ENCODE results near the gene SUMO4.

Gene SUMO4

DNA sequence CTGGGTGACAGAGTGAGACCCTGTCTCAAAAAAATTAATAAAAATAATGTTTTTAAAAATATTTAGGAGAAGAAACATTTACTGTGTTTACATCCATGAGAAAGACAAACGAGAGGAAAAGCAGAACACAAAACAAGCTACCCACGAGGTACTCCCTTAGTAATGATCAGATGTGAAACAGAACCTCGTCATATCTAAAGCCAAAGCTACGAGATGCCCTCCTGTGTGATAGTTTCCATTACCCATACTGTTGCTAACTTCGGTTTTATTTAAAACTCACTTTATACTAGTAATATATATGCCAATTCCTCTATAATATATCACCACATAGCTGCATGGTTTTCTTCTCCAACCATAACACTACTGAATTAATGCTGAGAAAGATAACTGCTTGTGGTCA, 21.1 kb downstream of the SUMO4 start:
- TF ChIP-seq, protein P1, sequence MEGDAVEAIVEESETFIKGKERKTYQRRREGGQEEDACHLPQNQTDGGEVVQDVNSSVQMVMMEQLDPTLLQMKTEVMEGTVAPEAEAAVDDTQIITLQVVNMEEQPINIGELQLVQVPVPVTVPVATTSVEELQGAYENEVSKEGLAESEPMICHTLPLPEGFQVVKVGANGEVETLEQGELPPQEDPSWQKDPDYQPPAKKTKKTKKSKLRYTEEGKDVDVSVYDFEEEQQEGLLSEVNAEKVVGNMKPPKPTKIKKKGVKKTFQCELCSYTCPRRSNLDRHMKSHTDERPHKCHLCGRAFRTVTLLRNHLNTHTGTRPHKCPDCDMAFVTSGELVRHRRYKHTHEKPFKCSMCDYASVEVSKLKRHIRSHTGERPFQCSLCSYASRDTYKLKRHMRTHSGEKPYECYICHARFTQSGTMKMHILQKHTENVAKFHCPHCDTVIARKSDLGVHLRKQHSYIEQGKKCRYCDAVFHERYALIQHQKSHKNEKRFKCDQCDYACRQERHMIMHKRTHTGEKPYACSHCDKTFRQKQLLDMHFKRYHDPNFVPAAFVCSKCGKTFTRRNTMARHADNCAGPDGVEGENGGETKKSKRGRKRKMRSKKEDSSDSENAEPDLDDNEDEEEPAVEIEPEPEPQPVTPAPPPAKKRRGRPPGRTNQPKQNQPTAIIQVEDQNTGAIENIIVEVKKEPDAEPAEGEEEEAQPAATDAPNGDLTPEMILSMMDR (conservative IDR thresholded peaks at IDR 0.05; ENCODE audit: low read length): no peak
- H3K4me3 ChIP-seq (ENCODE audit: low read length): no peak overlapping the region
- no peak for DNase-seq (ENCODE audit: low read depth)

DNA sequence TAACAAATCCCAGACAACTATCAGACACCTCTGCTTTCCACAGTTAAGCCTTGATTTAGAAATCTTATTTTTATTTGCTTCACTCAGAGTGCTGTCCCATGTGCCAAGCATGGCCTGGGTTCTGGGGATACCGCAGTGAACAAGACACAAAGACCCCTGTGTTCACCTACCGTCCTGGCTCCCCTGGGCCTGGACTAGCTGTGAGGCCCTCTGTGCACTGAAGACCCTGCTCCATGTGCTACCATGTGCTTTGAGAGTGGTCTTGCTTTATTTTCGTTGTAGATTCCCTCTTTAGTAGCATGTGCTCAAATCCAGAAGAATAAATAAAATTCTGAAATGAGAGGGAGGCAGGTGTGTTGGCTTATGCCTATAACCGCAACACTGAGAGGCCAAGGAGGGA, 22.5 kb downstream of the SUMO4 start:
- TF ChIP-seq, protein P1 (conservative IDR thresholded peaks at IDR 0.05; ENCODE audit: low read length): no peak
- no peak for DNase-seq (ENCODE audit: low read depth)
- no peak overlapping the region for H3K4me3 ChIP-seq (ENCODE audit: low read length)

DNA sequence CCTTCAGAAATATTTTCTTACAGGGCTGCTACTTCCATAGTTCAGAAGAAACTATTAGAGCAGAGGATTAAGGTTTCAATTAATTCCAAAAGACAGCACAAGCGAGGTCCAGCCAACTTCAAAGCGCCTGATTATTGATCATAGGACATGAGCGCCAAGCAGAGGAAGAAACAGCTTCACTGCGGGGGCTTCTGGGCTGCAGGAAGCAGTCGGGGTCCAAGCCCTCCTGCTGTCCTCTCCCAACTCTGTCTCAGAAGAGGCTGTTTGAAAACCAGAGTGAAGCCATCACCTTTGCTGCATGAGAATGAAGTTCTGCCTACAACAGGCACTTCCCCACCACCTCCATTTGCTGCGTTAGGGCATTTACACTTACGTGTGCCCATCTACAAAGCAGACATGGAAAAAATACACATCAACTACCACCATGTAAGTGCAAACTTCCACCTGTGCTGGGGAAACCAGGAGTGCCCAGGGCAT, 23.9 kb downstream of the SUMO4 start:
- DNase-seq (ENCODE audit: low read depth): no peak
- no peak overlapping the region for H3K4me3 ChIP-seq (ENCODE audit: low read length)
- TF ChIP-seq, protein P1 (conservative IDR thresholded peaks at IDR 0.05; ENCODE audit: low read length): no peak

DNA sequence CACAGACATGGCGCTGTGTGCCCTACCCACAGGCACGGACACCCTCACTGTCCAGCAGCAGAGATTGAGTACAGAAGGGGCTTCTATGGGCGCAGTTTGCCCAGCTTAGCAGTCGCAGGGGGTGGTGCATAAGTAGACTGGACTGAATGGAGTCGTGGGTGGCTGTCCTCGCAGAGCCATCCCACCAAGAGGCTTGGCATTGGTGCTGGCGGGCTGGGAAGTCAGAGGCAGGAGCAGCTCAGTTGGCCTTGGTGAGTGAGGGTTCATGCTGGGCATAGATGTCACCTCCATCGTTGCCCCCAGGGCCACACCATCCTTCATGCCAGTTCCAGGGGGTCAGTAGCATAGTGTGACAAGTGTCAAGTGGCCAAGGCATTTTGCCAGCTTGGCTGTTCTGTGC, 25.2 kb downstream of the SUMO4 start:
- TF ChIP-seq, protein P1 (conservative IDR thresholded peaks at IDR 0.05; ENCODE audit: low read length): no peak
- no peak overlapping the region for H3K4me3 ChIP-seq (ENCODE audit: low read length)
- DNase-seq (ENCODE audit: low read depth): no peak

DNA sequence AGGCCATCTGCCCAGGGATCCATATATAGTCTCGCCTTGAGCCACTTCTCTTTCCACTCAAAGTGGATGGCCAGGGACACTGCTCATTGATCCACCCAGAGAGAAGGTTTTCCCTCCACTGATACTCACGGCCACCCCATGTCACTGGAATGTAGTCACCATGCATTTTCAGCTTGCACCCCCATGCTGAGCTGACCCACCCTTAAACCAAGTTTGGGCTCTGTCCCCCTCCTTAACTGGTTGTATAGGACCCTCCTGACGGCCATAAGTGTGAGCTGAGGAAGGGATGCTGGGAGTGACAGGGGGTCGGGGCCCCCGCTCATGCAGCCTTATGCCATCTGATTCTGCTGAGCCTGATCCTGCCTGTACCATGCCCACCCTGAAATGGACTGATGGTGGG, 25.7 kb downstream of the SUMO4 start:
- TF ChIP-seq, protein P1 (conservative IDR thresholded peaks at IDR 0.05; ENCODE audit: low read length): no peak
- DNase-seq (ENCODE audit: low read depth): no peak
- H3K4me3 ChIP-seq (ENCODE audit: low read length): no peak overlapping the region

DNA sequence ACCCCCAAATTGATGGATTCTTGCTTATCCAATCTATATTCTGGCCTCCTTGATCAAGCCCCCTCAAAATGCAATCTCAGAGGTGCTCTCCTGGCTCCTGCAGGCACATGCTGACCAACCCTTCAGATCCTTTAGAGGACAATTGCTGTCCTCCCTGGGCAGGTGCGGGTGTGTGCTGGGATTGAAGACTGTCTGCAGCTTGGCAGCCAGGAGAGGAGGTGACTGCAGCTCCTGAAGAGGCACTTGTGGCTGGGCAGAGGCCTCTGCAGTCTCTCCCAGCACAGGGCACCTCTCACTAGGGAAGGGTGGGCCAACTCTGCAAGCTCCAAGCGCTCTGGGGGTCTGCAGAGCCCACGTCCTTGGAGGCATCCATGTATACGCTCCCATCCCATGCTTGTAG, 28.5 kb downstream of the SUMO4 start:
- TF ChIP-seq, protein P1 (conservative IDR thresholded peaks at IDR 0.05; ENCODE audit: low read length): no peak
- no peak for DNase-seq (ENCODE audit: low read depth)
- H3K4me3 ChIP-seq (ENCODE audit: low read length): no peak overlapping the region

DNA sequence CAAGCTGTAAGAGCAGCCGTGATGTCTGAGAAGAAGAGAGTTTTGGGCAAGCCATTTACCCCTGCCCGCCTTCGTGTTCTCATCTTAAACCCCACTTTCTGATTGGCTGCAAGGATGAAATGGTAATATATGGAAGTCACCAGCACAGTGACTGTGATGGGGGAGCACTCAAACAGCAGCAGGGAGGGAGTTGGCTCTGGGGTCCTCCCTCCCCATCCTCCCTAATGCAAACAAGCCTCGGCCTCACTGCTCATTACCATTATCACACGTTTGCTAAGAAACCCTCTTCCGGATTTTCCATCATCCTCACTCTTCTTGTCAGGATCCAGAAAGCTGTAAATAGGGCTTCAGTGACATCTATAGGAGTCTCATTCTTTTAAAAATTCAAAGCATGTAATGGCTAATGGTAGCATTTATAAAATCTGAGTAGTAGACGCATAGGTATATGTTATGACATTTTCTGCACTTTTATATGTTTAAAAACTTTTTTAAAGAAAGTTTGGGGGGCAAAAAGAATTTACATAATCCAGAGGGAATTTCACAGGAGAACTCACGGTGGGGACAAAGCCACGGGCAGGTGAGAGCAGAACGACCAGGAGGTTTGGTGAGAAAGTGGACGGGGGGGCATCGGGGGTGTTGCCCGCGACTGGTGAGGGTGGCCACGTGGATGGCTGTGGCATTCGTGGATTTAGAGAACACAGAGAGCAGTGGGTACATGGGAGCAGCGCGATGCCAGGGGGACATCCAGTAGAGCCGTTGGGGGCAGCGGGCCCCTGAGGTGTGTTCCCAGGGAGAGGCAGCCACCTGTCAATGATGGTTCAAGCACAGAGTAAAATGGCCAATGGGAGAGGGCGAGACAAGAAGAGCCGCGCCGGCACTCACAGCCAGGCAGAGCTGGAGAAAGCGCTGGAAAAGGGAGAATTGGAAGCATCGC, 29.6 kb downstream of the SUMO4 start:
- H3K4me3 ChIP-seq (ENCODE audit: low read length): no peak overlapping the region
- TF ChIP-seq, protein P1 (conservative IDR thresholded peaks at IDR 0.05; ENCODE audit: low read length): no peak
- DNase-seq (ENCODE audit: low read depth): no peak
